Suppressor macrophage treated with lipopolysaccharide for 4 hours (primary cell): ENCODE measurements around the gene NUS1.
"Not testable (repeated sequence)": the region's sequence is repeated elsewhere in the genome, so short reads cannot be mapped to it uniquely, and the experiment has no call there.

ENCODE experiments used
- DNase-seq: peaks from one replicate; pipeline ENCODE4 v3.0.0-alpha.2; 2020

NUS1 gene

GRCh38 chr6:117718895-117719294, 43.6 kb downstream of the NUS1 start:
- DNase-seq: no peak

- not testable (repeated sequence) for DNase-seq
Measured at GRCh38 chr6:117721520-117721919, 46.3 kb downstream of the NUS1 start.

- no peak for DNase-seq
Measured at GRCh38 chr6:117728626-117729025, 53.4 kb downstream of the NUS1 start.

GRCh38 chr6:117729613-117730012, 54.3 kb downstream of the NUS1 start:
- DNase-seq: no peak

- DNase-seq: peak; percentile 3
Measured at GRCh38 chr6:117733341-117733740, 58.1 kb downstream of the NUS1 start.

- DNase-seq: no peak
Measured at GRCh38 chr6:117739869-117740268, 64.6 kb downstream of the NUS1 start.

GRCh38 chr6:117740605-117741004, 65.3 kb downstream of the NUS1 start:
- no peak for DNase-seq

GRCh38 chr6:117750675-117751074, 75.4 kb downstream of the NUS1 start:
- DNase-seq: not testable (repeated sequence)
